HepG2 (cell line): ENCODE measurements around the gene RECQL5. TPM values are rescaled to one million over a fixed set of nuclear protein-coding genes. Genes with fewer than 3 reads are reported as not detected.

ENCODE experiments used
- BRD4 ChIP-seq: sonication (generic); formaldehyde crosslinking; IDR thresholded peaks from 2 replicates; pipeline ENCODE4 v1.4.0; 2020; ENCODE audit warnings: missing genetic modification reagents
- DPF2 ChIP-seq: sonication (generic); formaldehyde crosslinking; IDR thresholded peaks from 2 replicates; pipeline ENCODE4 v1.4.0; 2020; ENCODE audit warnings: mild to moderate bottlenecking, low read depth, missing genetic modification reagents, borderline replicate concordance
- ELF4 ChIP-seq: sonication (generic); formaldehyde crosslinking; IDR thresholded peaks from 2 replicates; pipeline ENCODE4 v1.5.0; 2020; ENCODE audit warnings: missing genetic modification reagents, mild to moderate bottlenecking, moderate library complexity, borderline replicate concordance
- KLF16 ChIP-seq, 2 experiments: sonication (generic) in 1 of 2; formaldehyde crosslinking in 1 of 2; IDR thresholded peaks; 2 replicates each; pipeline versions ENCODE4 v1.6.1 to v1.8.0; 2016 to 2023; ENCODE audit warnings: missing genetic modification reagents in 2 of 2, missing compliant biosample characterization in 1 of 2
- MED13 ChIP-seq: sonication (generic); formaldehyde crosslinking; IDR thresholded peaks from 2 replicates; pipeline ENCODE4 v1.5.0; 2020; ENCODE audit warnings: missing genetic modification reagents
- MIER3 ChIP-seq: IDR thresholded peaks from 2 replicates; pipeline ENCODE4 v1.6.1; 2016; ENCODE audit warnings: missing compliant biosample characterization, borderline replicate concordance
- MLLT10 ChIP-seq: sonication (generic); formaldehyde crosslinking; IDR thresholded peaks from 2 replicates; pipeline ENCODE4 v1.4.0; 2020; ENCODE audit warnings: missing genetic modification reagents
- NR1H2 ChIP-seq: sonication (generic); formaldehyde crosslinking; IDR thresholded peaks from 2 replicates; pipeline ENCODE4 v1.8.1; 2022; ENCODE audit warnings: low read depth, missing genetic modification reagents, borderline replicate concordance
- SMC3 ChIP-seq: IDR thresholded peaks from 2 replicates; pipeline ENCODE4 v1.6.1; 2011; ENCODE audit warnings: low read length, improper control_type of control experiment
- SP140L ChIP-seq: sonication (generic); formaldehyde crosslinking; IDR thresholded peaks from 2 replicates; pipeline ENCODE4 v1.4.0; 2020; ENCODE audit warnings: missing genetic modification reagents, borderline replicate concordance
- ZNF644 ChIP-seq: IDR thresholded peaks from 2 replicates; pipeline ENCODE4 v1.6.1; 2016; ENCODE audit warnings: low read depth
- ZNF883 ChIP-seq: sonication (generic); formaldehyde crosslinking; IDR thresholded peaks from 2 replicates; pipeline ENCODE4 v1.5.1; 2020; ENCODE audit warnings: mild to moderate bottlenecking, missing genetic modification reagents; ENCODE audit errors: not compliant biosample characterization
- polyA plus RNA-seq, 8 experiments: library from polyadenylated mRNA; depleted of rRNA in 3 of 8; stranded (reverse) in 7 of 8; unstranded in 1 of 8; fragments of >200 nt; fragmentation: Illumina TruSeq in 4 of 8; extraction: Trizol in 4 of 8; gene quantifications; 2 replicates each; pipeline versions ENCODE4 v1.2.1 to v1.2.3, GENCODE V29; 2011 to 2016; ENCODE audit warnings: low read depth in 4 of 8, missing spikeins in 1 of 8, mixed read lengths in 1 of 8; ENCODE audit not compliant: insufficient read depth in 1 of 8
- total RNA-seq, 5 experiments: library from RNA; depleted of rRNA; stranded (reverse); fragments of >200 nt; fragmentation: Illumina TruSeq; extraction: Trizol; gene quantifications; 2 replicates each; pipeline ENCODE4 v1.2.3, GENCODE V29; 2016; ENCODE audit warnings: low read depth in 1 of 5
- TF ChIP-seq, protein P1 (sequence below): sonication (generic); formaldehyde crosslinking; IDR thresholded peaks from 2 replicates; pipeline ENCODE4 v1.5.0; 2020; ENCODE audit warnings: mild to moderate bottlenecking, missing genetic modification reagents
- TF ChIP-seq, protein P2 (sequence below): sonication (generic); formaldehyde crosslinking; IDR thresholded peaks from 2 replicates; pipeline ENCODE4 v1.4.0; 2020; ENCODE audit warnings: missing genetic modification reagents, borderline replicate concordance
- TF ChIP-seq, protein P3 (sequence below): sonication (generic); formaldehyde crosslinking; IDR thresholded peaks from 2 replicates; pipeline ENCODE4 v1.4.0; 2020; ENCODE audit warnings: mild to moderate bottlenecking, low read depth, missing genetic modification reagents
- TF ChIP-seq, protein P4 (sequence below): sonication (generic); formaldehyde crosslinking; IDR thresholded peaks from 2 replicates; pipeline ENCODE4 v1.5.0; 2020; ENCODE audit warnings: missing genetic modification reagents, mild to moderate bottlenecking, borderline replicate concordance
- TF ChIP-seq, protein P5 (sequence below), 2 experiments: IDR thresholded peaks; 2 replicates each; pipeline ENCODE4 v1.6.1; 2011 to 2012; ENCODE audit warnings: low read length in 2 of 2, borderline replicate concordance in 1 of 2, low read depth in 1 of 2, mild to moderate bottlenecking in 1 of 2, moderate library complexity in 1 of 2

Gene RECQL5
- total and polyA plus RNA-seq, 2 of the 13 experiments (the other 11 are each of a cell fraction or from before 2014, with no cell fraction given): 27.7 to 32.0 TPM

DNA sequence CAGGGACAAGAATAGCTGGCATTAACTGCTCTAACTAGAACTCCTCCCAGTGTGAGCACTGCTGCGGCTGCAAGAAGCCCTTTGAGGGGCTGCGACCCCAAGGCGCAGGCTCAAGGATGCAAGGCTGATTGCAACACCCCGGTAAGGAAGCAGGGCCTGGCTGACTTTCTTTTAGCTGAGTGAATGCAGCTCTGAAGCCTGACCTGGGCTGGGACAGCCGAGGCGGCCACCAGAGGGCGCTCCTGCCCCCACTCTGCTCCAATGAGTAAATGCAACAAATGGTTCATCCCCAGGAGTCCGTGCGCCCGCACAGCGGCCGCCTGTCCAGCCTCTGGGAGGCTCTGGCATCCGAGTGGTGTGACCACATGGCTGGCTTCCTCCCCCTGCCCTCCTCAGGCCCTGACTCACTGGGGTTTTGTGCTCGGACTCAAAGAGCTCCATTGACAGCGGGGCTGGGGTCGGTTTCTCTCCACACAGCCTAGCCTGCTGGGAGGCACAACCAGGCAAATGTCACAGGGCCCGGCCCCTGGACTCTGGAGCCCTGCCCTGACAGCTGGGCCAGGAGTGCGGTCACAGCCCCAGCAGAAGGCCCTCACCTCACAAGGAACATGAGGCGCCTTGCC, 34.0 kb downstream of the RECQL5 start, which contains the start of gene SMIM5 (continued):
- TF ChIP-seq, protein P1, sequence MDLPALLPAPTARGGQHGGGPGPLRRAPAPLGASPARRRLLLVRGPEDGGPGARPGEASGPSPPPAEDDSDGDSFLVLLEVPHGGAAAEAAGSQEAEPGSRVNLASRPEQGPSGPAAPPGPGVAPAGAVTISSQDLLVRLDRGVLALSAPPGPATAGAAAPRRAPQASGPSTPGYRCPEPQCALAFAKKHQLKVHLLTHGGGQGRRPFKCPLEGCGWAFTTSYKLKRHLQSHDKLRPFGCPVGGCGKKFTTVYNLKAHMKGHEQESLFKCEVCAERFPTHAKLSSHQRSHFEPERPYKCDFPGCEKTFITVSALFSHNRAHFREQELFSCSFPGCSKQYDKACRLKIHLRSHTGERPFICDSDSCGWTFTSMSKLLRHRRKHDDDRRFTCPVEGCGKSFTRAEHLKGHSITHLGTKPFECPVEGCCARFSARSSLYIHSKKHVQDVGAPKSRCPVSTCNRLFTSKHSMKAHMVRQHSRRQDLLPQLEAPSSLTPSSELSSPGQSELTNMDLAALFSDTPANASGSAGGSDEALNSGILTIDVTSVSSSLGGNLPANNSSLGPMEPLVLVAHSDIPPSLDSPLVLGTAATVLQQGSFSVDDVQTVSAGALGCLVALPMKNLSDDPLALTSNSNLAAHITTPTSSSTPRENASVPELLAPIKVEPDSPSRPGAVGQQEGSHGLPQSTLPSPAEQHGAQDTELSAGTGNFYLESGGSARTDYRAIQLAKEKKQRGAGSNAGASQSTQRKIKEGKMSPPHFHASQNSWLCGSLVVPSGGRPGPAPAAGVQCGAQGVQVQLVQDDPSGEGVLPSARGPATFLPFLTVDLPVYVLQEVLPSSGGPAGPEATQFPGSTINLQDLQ (CRISPR knock-in tag): no peak
- no peak for TF ChIP-seq SP140L
- TF ChIP-seq MLLT10 (CRISPR knock-in tag): no peak
- no peak for TF ChIP-seq NR1H2 (CRISPR knock-in tag)
- TF ChIP-seq, protein P2, sequence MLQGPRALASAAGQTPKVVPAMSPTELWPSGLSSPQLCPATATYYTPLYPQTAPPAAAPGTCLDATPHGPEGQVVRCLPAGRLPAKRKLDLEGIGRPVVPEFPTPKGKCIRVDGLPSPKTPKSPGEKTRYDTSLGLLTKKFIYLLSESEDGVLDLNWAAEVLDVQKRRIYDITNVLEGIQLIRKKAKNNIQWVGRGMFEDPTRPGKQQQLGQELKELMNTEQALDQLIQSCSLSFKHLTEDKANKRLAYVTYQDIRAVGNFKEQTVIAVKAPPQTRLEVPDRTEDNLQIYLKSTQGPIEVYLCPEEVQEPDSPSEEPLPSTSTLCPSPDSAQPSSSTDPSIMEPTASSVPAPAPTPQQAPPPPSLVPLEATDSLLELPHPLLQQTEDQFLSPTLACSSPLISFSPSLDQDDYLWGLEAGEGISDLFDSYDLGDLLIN (CRISPR knock-in tag): no peak
- TF ChIP-seq MED13 (CRISPR knock-in tag): no peak
- TF ChIP-seq ELF4 (CRISPR knock-in tag): no peak
- no peak for TF ChIP-seq BRD4 (CRISPR knock-in tag)
- no peak for TF ChIP-seq ZNF883 (CRISPR knock-in tag)
- no peak for TF ChIP-seq ZNF644 (CRISPR knock-in tag)
- TF ChIP-seq SMC3: peak; percentile 71; the same call in 1 of the 2 replicates
- TF ChIP-seq DPF2 (CRISPR knock-in tag): no peak
- TF ChIP-seq, protein P3, sequence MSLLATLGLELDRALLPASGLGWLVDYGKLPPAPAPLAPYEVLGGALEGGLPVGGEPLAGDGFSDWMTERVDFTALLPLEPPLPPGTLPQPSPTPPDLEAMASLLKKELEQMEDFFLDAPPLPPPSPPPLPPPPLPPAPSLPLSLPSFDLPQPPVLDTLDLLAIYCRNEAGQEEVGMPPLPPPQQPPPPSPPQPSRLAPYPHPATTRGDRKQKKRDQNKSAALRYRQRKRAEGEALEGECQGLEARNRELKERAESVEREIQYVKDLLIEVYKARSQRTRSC (CRISPR knock-in tag): no peak
- TF ChIP-seq MIER3 (CRISPR knock-in tag): 0 out of 2 replicates have a peak, but pooled peaks have one; percentile 36
- TF ChIP-seq, protein P4, sequence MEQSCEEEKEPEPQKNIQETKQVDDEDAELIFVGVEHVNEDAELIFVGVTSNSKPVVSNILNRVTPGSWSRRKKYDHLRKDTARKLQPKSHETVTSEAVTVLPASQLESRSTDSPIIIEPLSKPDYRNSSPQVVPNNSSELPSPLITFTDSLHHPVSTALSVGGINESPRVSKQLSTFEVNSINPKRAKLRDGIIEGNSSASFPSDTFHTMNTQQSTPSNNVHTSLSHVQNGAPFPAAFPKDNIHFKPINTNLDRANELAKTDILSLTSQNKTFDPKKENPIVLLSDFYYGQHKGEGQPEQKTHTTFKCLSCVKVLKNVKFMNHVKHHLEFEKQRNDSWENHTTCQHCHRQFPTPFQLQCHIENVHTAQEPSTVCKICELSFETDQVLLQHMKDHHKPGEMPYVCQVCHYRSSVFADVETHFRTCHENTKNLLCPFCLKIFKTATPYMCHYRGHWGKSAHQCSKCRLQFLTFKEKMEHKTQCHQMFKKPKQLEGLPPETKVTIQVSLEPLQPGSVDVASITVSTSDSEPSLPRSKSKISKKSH (CRISPR knock-in tag): no peak
- TF ChIP-seq, protein P5, sequence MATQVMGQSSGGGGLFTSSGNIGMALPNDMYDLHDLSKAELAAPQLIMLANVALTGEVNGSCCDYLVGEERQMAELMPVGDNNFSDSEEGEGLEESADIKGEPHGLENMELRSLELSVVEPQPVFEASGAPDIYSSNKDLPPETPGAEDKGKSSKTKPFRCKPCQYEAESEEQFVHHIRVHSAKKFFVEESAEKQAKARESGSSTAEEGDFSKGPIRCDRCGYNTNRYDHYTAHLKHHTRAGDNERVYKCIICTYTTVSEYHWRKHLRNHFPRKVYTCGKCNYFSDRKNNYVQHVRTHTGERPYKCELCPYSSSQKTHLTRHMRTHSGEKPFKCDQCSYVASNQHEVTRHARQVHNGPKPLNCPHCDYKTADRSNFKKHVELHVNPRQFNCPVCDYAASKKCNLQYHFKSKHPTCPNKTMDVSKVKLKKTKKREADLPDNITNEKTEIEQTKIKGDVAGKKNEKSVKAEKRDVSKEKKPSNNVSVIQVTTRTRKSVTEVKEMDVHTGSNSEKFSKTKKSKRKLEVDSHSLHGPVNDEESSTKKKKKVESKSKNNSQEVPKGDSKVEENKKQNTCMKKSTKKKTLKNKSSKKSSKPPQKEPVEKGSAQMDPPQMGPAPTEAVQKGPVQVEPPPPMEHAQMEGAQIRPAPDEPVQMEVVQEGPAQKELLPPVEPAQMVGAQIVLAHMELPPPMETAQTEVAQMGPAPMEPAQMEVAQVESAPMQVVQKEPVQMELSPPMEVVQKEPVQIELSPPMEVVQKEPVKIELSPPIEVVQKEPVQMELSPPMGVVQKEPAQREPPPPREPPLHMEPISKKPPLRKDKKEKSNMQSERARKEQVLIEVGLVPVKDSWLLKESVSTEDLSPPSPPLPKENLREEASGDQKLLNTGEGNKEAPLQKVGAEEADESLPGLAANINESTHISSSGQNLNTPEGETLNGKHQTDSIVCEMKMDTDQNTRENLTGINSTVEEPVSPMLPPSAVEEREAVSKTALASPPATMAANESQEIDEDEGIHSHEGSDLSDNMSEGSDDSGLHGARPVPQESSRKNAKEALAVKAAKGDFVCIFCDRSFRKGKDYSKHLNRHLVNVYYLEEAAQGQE (IDR thresholded peaks at IDR 0.05; ENCODE audit: borderline replicate concordance in 1 of 2, low read depth in 1 of 2, low read length in 2 of 2): no peak
- TF ChIP-seq KLF16 (CRISPR knock-in tag; IDR thresholded peaks at IDR 0.05): 0 out of 4 replicates have a peak, but pooled peaks of 1 of the 2 experiments have one; percentile 34
